Cardiac muscle cell (in vitro differentiated cells and primary cell): ENCODE measurements around the gene RBBP5. TPM values are rescaled to one million over a fixed set of nuclear protein-coding genes. Genes with fewer than 3 reads are reported as not detected.
"Not testable (repeated sequence)": the region's sequence is repeated elsewhere in the genome, so short reads cannot be mapped to it uniquely, and the experiment has no call there.

ENCODE experiments used
- DNase-seq, 2 donors: peaks; one replicate each; pipeline versions ENCODE4 v3.0.0 to v3.0.0-alpha.2; 2010 to 2017; ENCODE audit warnings: low read depth in 1 of 2, low spot score in 1 of 2
- H3K27ac ChIP-seq: fragments of 200-600 bp; sonication (generic); 2 replicates; pipeline ENCODE4 v1.5.1; 2016
- H3K27me3 ChIP-seq: fragments of 200-600 bp; sonication (generic); 2 replicates; pipeline ENCODE4 v1.6.0; 2016; ENCODE audit warnings: control low read depth
- H3K36me3 ChIP-seq: fragments of 200-600 bp; sonication (generic); 2 replicates; pipeline ENCODE4 v1.5.1; 2016; ENCODE audit warnings: control low read depth
- H3K4me1 ChIP-seq: fragments of 200-600 bp; sonication (generic); 2 replicates; pipeline ENCODE4 v1.8.1; 2017; ENCODE audit warnings: low read depth, mild to moderate bottlenecking, mixed run types
- H3K4me3 ChIP-seq: fragments of 200-600 bp; sonication (generic); 2 replicates; pipeline ENCODE4 v1.5.1; 2016; ENCODE audit warnings: mild to moderate bottlenecking
- H3K9me3 ChIP-seq: fragments of 200-600 bp; sonication (generic); 2 replicates; pipeline ENCODE4 v1.5.1; 2017; ENCODE audit warnings: low read depth, mild to moderate bottlenecking, control low read depth
- polyA plus RNA-seq: library from polyadenylated mRNA; unstranded; fragments of >200 nt; fragmentation: Nextera tagmentation; extraction: Ambion mirVana; gene quantifications from 2 replicates; pipeline ENCODE4 v1.2.1, GENCODE V29; 2016
- total RNA-seq: library from RNA; depleted of rRNA; stranded (reverse); fragments of >200 nt; gene quantifications from 2 replicates; pipeline ENCODE4 v1.2.3, GENCODE V29; 2016
- TF ChIP-seq, protein P1 (sequence below): IDR thresholded peaks from 2 replicates; pipeline ENCODE4 v1.5.1; 2012; ENCODE audit warnings: low read depth, mild to moderate bottlenecking, low read length

RBBP5 gene
- total and polyA plus RNA-seq, 2 experiments from 2014 or later = 8.1 to 9.2 TPM

DNA sequence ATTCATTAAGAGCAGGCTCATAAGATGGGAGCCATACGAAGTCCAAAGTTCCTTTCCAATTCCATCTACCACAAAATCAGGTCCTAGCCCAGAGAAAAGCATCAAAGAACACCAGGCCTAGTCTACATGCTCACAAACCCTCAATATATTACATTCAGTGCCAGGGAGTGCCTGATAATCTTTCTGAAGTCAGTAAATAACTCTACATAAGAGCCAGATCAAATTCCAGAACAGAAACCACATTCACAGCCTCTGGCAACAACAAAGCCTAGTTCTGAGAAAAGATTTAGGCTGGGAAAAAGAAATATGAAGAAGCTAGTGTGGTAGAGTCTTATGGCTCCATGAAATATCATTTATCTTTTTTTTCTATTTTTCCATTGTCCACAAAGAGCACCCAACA is 40.5 kb upstream of the RBBP5 start:
- no peaks in the 10 kb centered on the region for H3K9me3 ChIP-seq
- no peak overlapping the region for H3K27ac ChIP-seq
- H3K4me3 ChIP-seq = no peak overlapping the region
- peak in 1 of 2 donors; percentile 20 for DNase-seq
- H3K27me3 ChIP-seq = no peaks in the 10 kb centered on the region
- peaks cover 65% of the 10 kb centered on the region for H3K36me3 ChIP-seq
- TF ChIP-seq, protein P1, sequence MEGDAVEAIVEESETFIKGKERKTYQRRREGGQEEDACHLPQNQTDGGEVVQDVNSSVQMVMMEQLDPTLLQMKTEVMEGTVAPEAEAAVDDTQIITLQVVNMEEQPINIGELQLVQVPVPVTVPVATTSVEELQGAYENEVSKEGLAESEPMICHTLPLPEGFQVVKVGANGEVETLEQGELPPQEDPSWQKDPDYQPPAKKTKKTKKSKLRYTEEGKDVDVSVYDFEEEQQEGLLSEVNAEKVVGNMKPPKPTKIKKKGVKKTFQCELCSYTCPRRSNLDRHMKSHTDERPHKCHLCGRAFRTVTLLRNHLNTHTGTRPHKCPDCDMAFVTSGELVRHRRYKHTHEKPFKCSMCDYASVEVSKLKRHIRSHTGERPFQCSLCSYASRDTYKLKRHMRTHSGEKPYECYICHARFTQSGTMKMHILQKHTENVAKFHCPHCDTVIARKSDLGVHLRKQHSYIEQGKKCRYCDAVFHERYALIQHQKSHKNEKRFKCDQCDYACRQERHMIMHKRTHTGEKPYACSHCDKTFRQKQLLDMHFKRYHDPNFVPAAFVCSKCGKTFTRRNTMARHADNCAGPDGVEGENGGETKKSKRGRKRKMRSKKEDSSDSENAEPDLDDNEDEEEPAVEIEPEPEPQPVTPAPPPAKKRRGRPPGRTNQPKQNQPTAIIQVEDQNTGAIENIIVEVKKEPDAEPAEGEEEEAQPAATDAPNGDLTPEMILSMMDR = no peak
- no peaks in the 10 kb centered on the region for H3K4me1 ChIP-seq

DNA sequence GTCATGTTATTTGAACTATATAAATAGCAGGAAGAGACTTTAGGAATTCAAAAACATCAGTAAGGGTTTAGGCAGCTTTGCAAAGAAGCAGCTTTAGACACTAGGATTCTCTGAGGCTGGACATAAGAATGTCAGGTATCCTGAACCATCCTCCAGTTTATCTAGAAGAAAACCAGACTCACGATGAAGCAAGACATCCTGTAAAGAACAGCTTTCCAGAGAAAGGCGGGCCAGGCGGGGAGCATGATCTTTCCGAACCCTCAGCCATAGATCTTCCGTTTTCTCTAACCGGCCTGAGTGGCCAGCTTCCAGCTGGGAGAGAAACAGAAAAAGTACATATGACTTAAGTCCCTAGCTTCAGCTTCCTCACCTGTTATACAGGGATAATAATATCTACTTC is 39.3 kb upstream of the RBBP5 start:
- H3K27me3 ChIP-seq = no peaks in the 10 kb centered on the region
- H3K36me3 ChIP-seq = peaks cover 69% of the 10 kb centered on the region
- TF ChIP-seq, protein P1 = no peak
- no peak for DNase-seq
- no peaks in the 10 kb centered on the region for H3K4me1 ChIP-seq
- H3K27ac ChIP-seq = no peak overlapping the region
- no peak overlapping the region for H3K4me3 ChIP-seq
- H3K9me3 ChIP-seq = no peaks in the 10 kb centered on the region

DNA sequence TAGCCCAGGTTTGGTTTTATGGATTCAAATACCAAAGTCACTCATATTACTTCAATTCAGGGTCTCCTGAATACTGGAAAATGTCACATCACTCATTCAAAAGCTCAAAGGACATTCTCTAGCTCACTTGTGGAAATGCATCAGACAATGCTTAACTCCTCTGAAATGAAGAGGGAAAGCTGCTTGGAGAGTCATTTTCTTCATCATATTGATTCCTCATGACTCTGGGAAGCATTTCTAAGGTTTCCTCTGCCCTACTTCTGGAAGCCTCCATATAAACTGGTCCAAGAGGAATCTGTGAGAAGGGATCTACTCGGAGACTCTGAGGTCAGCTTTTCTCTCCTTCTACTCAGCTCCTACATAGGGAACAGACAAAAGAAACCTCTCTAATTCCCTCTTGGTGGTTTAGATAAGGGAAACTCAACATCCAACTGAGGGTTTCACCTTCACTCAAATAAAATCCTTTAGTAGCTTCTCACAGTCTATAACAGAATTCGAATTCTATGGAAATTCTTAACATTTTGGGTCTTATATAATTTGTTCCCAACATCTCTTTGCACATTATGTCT is 36.4 kb upstream of the RBBP5 start:
- Histone ChIP-seq H3K27me3 (no peaks in the 10 kb centered on the region), H3K4me3 (no peak overlapping the region), H3K27ac (no peak overlapping the region), H3K4me1 (no peaks in the 10 kb centered on the region), H3K9me3 (no peaks in the 10 kb centered on the region), H3K36me3 (peaks cover 82% of the 10 kb centered on the region)
- DNase-seq = no peak
- TF ChIP-seq, protein P1 = no peak

DNA sequence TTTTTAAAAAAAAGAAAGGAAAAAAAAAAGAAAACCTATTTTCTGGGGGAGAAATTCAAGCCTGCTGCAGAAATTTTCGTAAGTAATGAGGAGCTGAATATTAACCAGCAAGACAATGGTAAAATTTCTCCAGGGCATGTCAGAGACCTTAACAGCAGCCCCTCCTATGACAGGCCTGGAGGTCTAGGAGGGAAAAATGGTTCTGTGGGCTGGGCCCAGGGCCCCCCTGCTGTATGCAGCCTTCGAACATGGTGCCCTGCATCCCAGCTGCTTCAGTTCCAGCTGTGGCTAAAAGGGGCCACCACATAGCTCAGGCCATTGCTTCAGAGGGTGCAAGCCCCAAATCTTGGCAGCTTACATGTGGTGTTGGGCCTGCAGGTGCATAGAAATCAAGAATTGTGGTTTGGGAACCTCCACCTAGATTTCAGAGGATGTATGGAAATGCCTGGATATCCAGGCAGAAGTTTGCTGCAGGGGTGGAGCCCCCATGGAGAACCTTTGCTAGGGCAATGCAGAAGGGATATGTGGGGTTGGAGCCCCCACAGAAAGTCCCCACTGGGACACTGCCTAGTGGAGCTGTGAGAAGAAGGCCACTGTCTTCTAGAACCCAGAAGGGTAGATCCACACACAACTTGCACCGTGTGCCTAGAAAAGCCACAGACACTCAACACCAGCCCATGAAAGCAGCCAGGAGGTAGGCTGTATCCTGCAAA is 34.0 kb upstream of the RBBP5 start:
- not testable (repeated sequence) for H3K9me3 ChIP-seq, H3K4me1 ChIP-seq, H3K27ac ChIP-seq, DNase-seq, H3K27me3 ChIP-seq, H3K4me3 ChIP-seq
- peaks cover 60% of the 10 kb centered on the region for H3K36me3 ChIP-seq

DNA sequence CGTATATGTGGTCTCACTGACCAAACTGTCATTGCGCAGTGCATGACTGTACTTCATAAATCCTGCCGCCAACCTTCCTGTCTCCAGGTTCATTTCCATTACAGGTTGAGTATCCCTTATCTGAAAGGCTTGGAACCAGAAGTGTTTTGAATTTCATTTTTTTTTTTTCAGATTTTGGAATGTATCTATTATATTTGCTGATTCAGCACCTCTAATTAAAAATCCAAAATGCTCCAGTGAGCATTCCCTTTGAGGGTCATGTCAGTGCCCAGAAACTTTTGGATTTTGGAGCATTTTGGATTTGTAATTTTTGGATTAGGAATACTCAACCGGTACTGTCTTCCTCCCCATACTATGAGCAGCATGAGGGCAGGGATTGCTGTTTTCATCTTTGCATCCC is 30.7 kb upstream of the RBBP5 start:
- Histone ChIP-seq H3K4me3 (no peak overlapping the region), H3K36me3 (peaks cover 49% of the 10 kb centered on the region)
- TF ChIP-seq, protein P1 = no peak

DNA sequence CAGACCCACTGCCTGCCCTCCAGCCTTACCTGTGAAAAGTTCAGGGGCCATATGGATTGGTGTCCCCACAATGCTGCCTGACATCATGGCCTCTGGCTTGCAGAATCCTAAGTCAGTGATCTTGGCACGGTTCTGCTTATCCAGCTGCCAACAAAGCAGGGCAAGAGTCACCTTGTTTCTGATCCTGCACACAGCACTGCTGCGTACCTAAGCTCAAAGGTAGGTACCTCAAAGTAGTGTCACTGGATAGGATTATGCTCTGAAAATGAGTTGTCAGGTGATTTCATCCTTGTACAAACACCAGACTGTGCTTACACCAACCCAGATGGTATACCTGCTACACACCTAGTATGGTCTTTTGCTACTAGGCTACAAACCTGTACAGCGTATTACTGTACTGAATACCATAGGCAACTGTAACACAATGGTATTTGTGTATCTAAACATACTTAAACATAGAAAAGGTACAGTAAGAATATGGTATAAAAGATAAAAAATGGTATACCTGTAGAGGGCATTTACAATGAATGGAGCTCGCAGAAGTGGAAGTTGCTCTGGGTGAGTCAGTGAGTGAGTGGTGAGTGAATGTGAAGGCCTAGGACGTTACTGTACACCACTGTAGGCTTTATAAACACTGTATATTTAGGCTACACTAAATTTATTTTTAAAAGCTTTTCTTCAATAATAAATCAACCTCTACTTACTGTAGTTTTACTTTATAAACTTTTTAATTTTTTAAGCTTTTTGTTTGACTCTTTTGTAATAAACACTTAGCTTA is 29.1 kb upstream of the RBBP5 start:
- no peaks in the 10 kb centered on the region for H3K27me3 ChIP-seq
- no peaks in the 10 kb centered on the region for H3K4me1 ChIP-seq
- H3K27ac ChIP-seq = no peak overlapping the region
- no peak overlapping the region for H3K4me3 ChIP-seq
- DNase-seq = no peak
- TF ChIP-seq, protein P1 = no peak
- H3K36me3 ChIP-seq = peaks cover 46% of the 10 kb centered on the region
- no peaks in the 10 kb centered on the region for H3K9me3 ChIP-seq

More for the DNA sequence above, 30.7 kb upstream of the RBBP5 start:
- Histone ChIP-seq H3K27me3 (no peaks in the 10 kb centered on the region), H3K4me1 (no peaks in the 10 kb centered on the region), H3K9me3 (no peaks in the 10 kb centered on the region), H3K27ac (no peak overlapping the region)
- DNase-seq = no peak
